Spleen (tissue), 11 donors: ENCODE data around the gene TRIM10. TPM values are rescaled to one million over a fixed set of nuclear protein-coding genes. Genes with fewer than 3 reads are reported as not detected.

Experiments used
- DNase-seq: peaks from one replicate; pipeline ENCODE4 v3.0.0-alpha.2; 2020
- H3K27ac ChIP-seq, 8 donors: fragments of 200-600 bp; sonication (generic) in 7 of 8; 1 replicate in 4 of 8; 2 replicates in 4 of 8; pipeline versions ENCODE4 v1.5.0 to v1.8.0; 2016 to 2021; ENCODE audit warnings: inconsistent platforms in 4 of 8, mild to moderate bottlenecking in 4 of 8, moderate library complexity in 1 of 8
- H3K27me3 ChIP-seq, 7 donors: fragments of 200-600 bp; sonication (generic) in 6 of 7; replicated peaks in 1 of 7; 1 replicate in 4 of 7; 2 replicates in 3 of 7; pipeline versions ENCODE4 v1.5.0 to v1.8.0; 2016 to 2021; ENCODE audit warnings: inconsistent platforms in 3 of 7, mild to moderate bottlenecking in 1 of 7
- H3K36me3 ChIP-seq, 6 donors: fragments of 200-600 bp; sonication (generic) in 5 of 6; 1 replicate in 4 of 6; 2 replicates in 2 of 6; pipeline versions ENCODE4 v1.5.0 to v1.8.0; 2016 to 2021; ENCODE audit warnings: inconsistent platforms in 2 of 6
- H3K4me1 ChIP-seq, 6 donors: fragments of 200-600 bp; sonication (generic) in 5 of 6; 1 replicate in 3 of 6; 2 replicates in 3 of 6; pipeline versions ENCODE4 v1.5.0 to v1.8.0; 2016 to 2021; ENCODE audit warnings: inconsistent platforms in 3 of 6
- H3K4me3 ChIP-seq, 8 donors: fragments of 200-600 bp; sonication (generic) in 7 of 8; 1 replicate in 4 of 8; 2 replicates in 4 of 8; pipeline versions ENCODE4 v1.5.0 to v1.8.0; 2016 to 2021; ENCODE audit warnings: inconsistent platforms in 4 of 8, mild to moderate bottlenecking in 4 of 8, moderate library complexity in 2 of 8
- H3K9me3 ChIP-seq, 8 donors: fragments of 200-600 bp; sonication (generic) in 7 of 8; 1 replicate in 4 of 8; 2 replicates in 4 of 8; pipeline versions ENCODE4 v1.5.0 to v1.8.0; 2016 to 2021; ENCODE audit warnings: inconsistent platforms in 4 of 8
- CTCF ChIP-seq, 11 experiments: fragments of 200-600 bp in 7 of 11; fragments of 450-650 bp in 4 of 11; sonication (generic) in 4 of 11; IDR thresholded peaks in 8 of 11; conservative IDR thresholded peaks in 3 of 11; 1 replicate in 7 of 11; 2 replicates in 4 of 11; pipeline versions ENCODE4 v1.4.0 to v1.8.0; 2016 to 2021; ENCODE audit warnings: antibody characterized with exemption in 11 of 11, inconsistent platforms in 4 of 11, mild to moderate bottlenecking in 1 of 11
- POLR2A ChIP-seq, 3 donors: fragments of 450-650 bp; IDR thresholded peaks; one replicate each; pipeline ENCODE4 v1.5.1; 2017; ENCODE audit warnings: antibody characterized with exemption in 3 of 3, mild to moderate bottlenecking in 1 of 3
- POLR2AphosphoS5 ChIP-seq, 3 donors: sonication (generic); formaldehyde crosslinking; IDR thresholded peaks; one replicate each; pipeline ENCODE4 v1.5.1; 2017; ENCODE audit warnings: antibody characterized with exemption in 3 of 3
- WGBS, 5 donors: extraction: QIAGEN DNeasy Blood & Tissue Kit in 3 of 5; methylation state at CpG; one replicate each; pipeline versions ENCODE4 v1.1.5 to v1.1.7; 2013 to 2018; 5-methylcytosine and 5-hydroxymethylcytosine counted together
- intact Hi-C: fragments of 100-400 bp; cut with DNase I; formaldehyde crosslinking; loops from one replicate; pipeline ENCODE4 v1.15.0; 2023; ENCODE audit warnings: low total_unique reads
- polyA plus RNA-seq, 3 donors: library from polyadenylated mRNA; stranded (reverse); fragments of 200-250 nt; gene quantifications; one replicate each; pipeline ENCODE4 v1.2.1, GENCODE V29; 2013
- total RNA-seq, 7 donors: library from RNA; depleted of rRNA in 3 of 7; stranded (reverse); fragments of >200 nt in 3 of 7; fragmentation: NEBNext Ultra II Directional in 4 of 7; extraction: Animal tissue kit (Norgen Biotek cat#: 25700) in 4 of 7; gene quantifications; one replicate each; pipeline versions ENCODE4 v1.1.0 to v1.2.1, GENCODE V29; 2016 to 2021
- donor health status: healthy with polysubstance abuse.
- donor health status: DM: no; HTN: no; CAD: no; lungs with moderate emphysema.
- donor health status: DM: no; HTN: no; CAD: no.
- donor health status: Bipolar disorder and iron deficiency.
- donor health status: healthy.
- donor health status: DM: no; HTN: no; CAD: no.
- donor health status: DM: yes; HTN: yes; CAD: no.

Gene TRIM10
- total and polyA plus RNA-seq, 10 donors: 0.06 to 4.9 (median 1.1) TPM; not detected in 2

GRCh38 chr6:30160008-30160784, 815 bp downstream of the TRIM10 start:
- no peaks in the 10 kb centered on the region for H3K9me3 ChIP-seq
- no peak overlapping the region for H3K27ac ChIP-seq
- intact Hi-C loops: no loop called here
- H3K4me1 ChIP-seq: peaks cover 0 to 20% (median 9%) of the 10 kb centered on the region in 6 donors
- no peak for DNase-seq
- TF ChIP-seq POLR2AphosphoS5 (IDR thresholded peaks at IDR 0.05): no peak
- no peak for TF ChIP-seq POLR2A (IDR thresholded peaks at IDR 0.05)
- no peak for TF ChIP-seq CTCF (IDR thresholded peaks at IDR 0.05 in 8 of 11, conservative IDR thresholded peaks at IDR 0.05 in 3 of 11)
- 89 to 93% (median 91%) methylated on average over 17 of the region's 17 CpGs for WGBS, 5 donors
- peaks cover 0 to 20% (median 0%) of the 10 kb centered on the region in 7 donors for H3K27me3 ChIP-seq
- no peaks in the 10 kb centered on the region for H3K36me3 ChIP-seq
- no peak overlapping the region for H3K4me3 ChIP-seq

- intact Hi-C loops: no loop called here
- no peaks in the 10 kb centered on the region for H3K9me3 ChIP-seq
- peaks cover 0 to 28% (median 9%) of the 10 kb centered on the region in 6 donors for H3K4me1 ChIP-seq
- H3K27ac ChIP-seq: no peak overlapping the region
- H3K4me3 ChIP-seq: no peak overlapping the region
- no peaks in the 10 kb centered on the region for H3K36me3 ChIP-seq
- 63 to 76% (median 72%) methylated on average over 3 of the region's 3 CpGs for WGBS, 5 donors
- peaks cover 0 to 16% (median 0%) of the 10 kb centered on the region in 7 donors for H3K27me3 ChIP-seq
- DNase-seq: no peak
- TF ChIP-seq POLR2A (IDR thresholded peaks at IDR 0.05): no peak
- TF ChIP-seq CTCF (IDR thresholded peaks at IDR 0.05 in 8 of 11, conservative IDR thresholded peaks at IDR 0.05 in 3 of 11): no peak
- no peak for TF ChIP-seq POLR2AphosphoS5 (IDR thresholded peaks at IDR 0.05)
Measured at GRCh38 chr6:30158475-30159040, 2.5 kb downstream of the TRIM10 start.

- H3K27ac ChIP-seq: no peak overlapping the region
- DNase-seq: no peak
- WGBS, 5 donors: 77 to 93% (median 80%) methylated on average over 2 of the region's 2 CpGs
- TF ChIP-seq POLR2A (IDR thresholded peaks at IDR 0.05) (no peak), CTCF (IDR thresholded peaks at IDR 0.05 in 8 of 11, conservative IDR thresholded peaks at IDR 0.05 in 3 of 11) (no peak), POLR2AphosphoS5 (IDR thresholded peaks at IDR 0.05) (no peak)
- peaks cover 0 to 14% (median 0%) of the 10 kb centered on the region in 7 donors for H3K27me3 ChIP-seq
- H3K9me3 ChIP-seq: no peaks in the 10 kb centered on the region
- H3K4me3 ChIP-seq: no peak overlapping the region
- intact Hi-C loops: no loop called here
- no peaks in the 10 kb centered on the region for H3K36me3 ChIP-seq
- H3K4me1 ChIP-seq: peaks cover 0 to 28% (median 9%) of the 10 kb centered on the region in 6 donors
Measured at GRCh38 chr6:30157999-30158398, 3.0 kb downstream of the TRIM10 start.

DNA sequence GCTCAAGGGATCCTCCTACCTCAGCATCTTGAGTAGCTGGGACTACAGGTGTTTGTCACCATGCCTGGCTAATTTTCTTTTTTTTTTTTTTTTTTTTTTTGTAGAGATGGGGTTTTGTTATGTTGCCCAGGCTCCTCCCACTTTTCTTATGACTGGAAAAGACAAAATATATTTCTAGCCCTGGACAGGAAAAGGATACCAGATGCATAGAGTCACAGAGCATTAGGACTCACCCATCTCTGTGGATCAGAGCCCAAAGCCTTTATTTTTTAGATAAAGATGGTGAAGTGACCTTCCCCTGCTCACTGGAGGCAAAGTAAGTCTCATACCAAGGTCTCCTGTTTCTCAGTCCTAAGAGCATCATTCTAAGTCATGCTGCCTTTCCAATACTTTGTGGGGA, 3.4 kb downstream of the TRIM10 start:
- H3K36me3 ChIP-seq: no peaks in the 10 kb centered on the region
- no peaks in the 10 kb centered on the region for H3K9me3 ChIP-seq
- H3K4me3 ChIP-seq: no peak overlapping the region
- H3K27ac ChIP-seq: no peak overlapping the region
- intact Hi-C loops: no loop called here
- peaks cover 0 to 14% (median 0%) of the 10 kb centered on the region in 7 donors for H3K27me3 ChIP-seq
- peaks cover 0 to 28% (median 9%) of the 10 kb centered on the region in 6 donors for H3K4me1 ChIP-seq
- TF ChIP-seq POLR2AphosphoS5 (IDR thresholded peaks at IDR 0.05) (no peak), POLR2A (IDR thresholded peaks at IDR 0.05) (no peak), CTCF (IDR thresholded peaks at IDR 0.05 in 8 of 11, conservative IDR thresholded peaks at IDR 0.05 in 3 of 11) (no peak)
- no peak for DNase-seq
